GM19023 (cell line): ENCODE measurements around the gene ATP11A.

ENCODE experiments used
- ATAC-seq: cut with Tn5 transposase; IDR thresholded peaks from one replicate; pipeline ENCODE4 v1.9.1; 2021; ENCODE audit warnings: mild to moderate bottlenecking, moderate library complexity; ENCODE audit not compliant: unreplicated experiment

Gene ATP11A

GRCh38 chr13:112899281-112900225, 209.7 kb downstream of the ATP11A start:
- no peak for ATAC-seq

- no peak for ATAC-seq
Observed at GRCh38 chr13:112900226-112900600, 210.4 kb downstream of the ATP11A start.

- ATAC-seq: no peak
Observed at GRCh38 chr13:112900691-112901091, 210.9 kb downstream of the ATP11A start.

- no peak for ATAC-seq
Observed at GRCh38 chr13:112902101-112902651, 212.3 kb downstream of the ATP11A start.

GRCh38 chr13:112902669-112903068, 212.8 kb downstream of the ATP11A start:
- no peak for ATAC-seq

- ATAC-seq: no peak
Observed at GRCh38 chr13:112903071-112903577, 213.3 kb downstream of the ATP11A start.

- ATAC-seq: no peak
Observed at GRCh38 chr13:112903606-112904195, 213.9 kb downstream of the ATP11A start.

- no peak for ATAC-seq
Observed at GRCh38 chr13:112904436-112904960, 214.7 kb downstream of the ATP11A start.

GRCh38 chr13:112905086-112905485, 215.2 kb downstream of the ATP11A start:
- no peak for ATAC-seq

GRCh38 chr13:112905619-112905989, 215.8 kb downstream of the ATP11A start:
- ATAC-seq: no peak

- no peak for ATAC-seq
Observed at GRCh38 chr13:112905990-112906641, 216.3 kb downstream of the ATP11A start.

- no peak for ATAC-seq
Observed at GRCh38 chr13:112907286-112907685, 217.4 kb downstream of the ATP11A start.

GRCh38 chr13:112907871-112908331, 218.1 kb downstream of the ATP11A start:
- ATAC-seq: no peak

- no peak for ATAC-seq
Observed at GRCh38 chr13:112908342-112908741, 218.5 kb downstream of the ATP11A start.

- ATAC-seq: no peak
Observed at GRCh38 chr13:112910016-112910415, 220.2 kb downstream of the ATP11A start.

- ATAC-seq: no peak
Observed at GRCh38 chr13:112910616-112911280, 220.9 kb downstream of the ATP11A start.

- ATAC-seq: no peak
Observed at GRCh38 chr13:112911285-112911701, 221.5 kb downstream of the ATP11A start.

- ATAC-seq: no peak
Observed at GRCh38 chr13:112911883-112912282, 222.0 kb downstream of the ATP11A start.

GRCh38 chr13:112912726-112913440, 223.0 kb downstream of the ATP11A start:
- no peak for ATAC-seq

- ATAC-seq: no peak
Observed at GRCh38 chr13:112916296-112916695, 226.5 kb downstream of the ATP11A start.
